HL-60 (cell line): ENCODE data around the gene PMEPA1.

Experiments used
- GABPA ChIP-seq: IDR thresholded peaks from 2 replicates; pipeline ENCODE4 v1.6.1; 2012; ENCODE audit warnings: low read depth
- POLR2AphosphoS5 ChIP-seq: IDR thresholded peaks from 2 replicates; pipeline ENCODE4 v1.6.1; 2012; ENCODE audit warnings: low read depth
- TF ChIP-seq, protein P1 (sequence below): IDR thresholded peaks from one replicate; pipeline ENCODE4 v1.5.1; 2011; ENCODE audit warnings: low read length, control low read depth, inconsistent platforms; ENCODE audit not compliant: insufficient read depth
- TF ChIP-seq, protein P2 (sequence below): IDR thresholded peaks from 2 replicates; pipeline ENCODE4 v1.6.1; 2012; ENCODE audit warnings: low read depth; ENCODE audit not compliant: insufficient replicate concordance

- TF ChIP-seq, protein P1, sequence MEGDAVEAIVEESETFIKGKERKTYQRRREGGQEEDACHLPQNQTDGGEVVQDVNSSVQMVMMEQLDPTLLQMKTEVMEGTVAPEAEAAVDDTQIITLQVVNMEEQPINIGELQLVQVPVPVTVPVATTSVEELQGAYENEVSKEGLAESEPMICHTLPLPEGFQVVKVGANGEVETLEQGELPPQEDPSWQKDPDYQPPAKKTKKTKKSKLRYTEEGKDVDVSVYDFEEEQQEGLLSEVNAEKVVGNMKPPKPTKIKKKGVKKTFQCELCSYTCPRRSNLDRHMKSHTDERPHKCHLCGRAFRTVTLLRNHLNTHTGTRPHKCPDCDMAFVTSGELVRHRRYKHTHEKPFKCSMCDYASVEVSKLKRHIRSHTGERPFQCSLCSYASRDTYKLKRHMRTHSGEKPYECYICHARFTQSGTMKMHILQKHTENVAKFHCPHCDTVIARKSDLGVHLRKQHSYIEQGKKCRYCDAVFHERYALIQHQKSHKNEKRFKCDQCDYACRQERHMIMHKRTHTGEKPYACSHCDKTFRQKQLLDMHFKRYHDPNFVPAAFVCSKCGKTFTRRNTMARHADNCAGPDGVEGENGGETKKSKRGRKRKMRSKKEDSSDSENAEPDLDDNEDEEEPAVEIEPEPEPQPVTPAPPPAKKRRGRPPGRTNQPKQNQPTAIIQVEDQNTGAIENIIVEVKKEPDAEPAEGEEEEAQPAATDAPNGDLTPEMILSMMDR, result no peak
- TF ChIP-seq GABPA (no peak), POLR2AphosphoS5 (no peak)
- TF ChIP-seq, protein P2, sequence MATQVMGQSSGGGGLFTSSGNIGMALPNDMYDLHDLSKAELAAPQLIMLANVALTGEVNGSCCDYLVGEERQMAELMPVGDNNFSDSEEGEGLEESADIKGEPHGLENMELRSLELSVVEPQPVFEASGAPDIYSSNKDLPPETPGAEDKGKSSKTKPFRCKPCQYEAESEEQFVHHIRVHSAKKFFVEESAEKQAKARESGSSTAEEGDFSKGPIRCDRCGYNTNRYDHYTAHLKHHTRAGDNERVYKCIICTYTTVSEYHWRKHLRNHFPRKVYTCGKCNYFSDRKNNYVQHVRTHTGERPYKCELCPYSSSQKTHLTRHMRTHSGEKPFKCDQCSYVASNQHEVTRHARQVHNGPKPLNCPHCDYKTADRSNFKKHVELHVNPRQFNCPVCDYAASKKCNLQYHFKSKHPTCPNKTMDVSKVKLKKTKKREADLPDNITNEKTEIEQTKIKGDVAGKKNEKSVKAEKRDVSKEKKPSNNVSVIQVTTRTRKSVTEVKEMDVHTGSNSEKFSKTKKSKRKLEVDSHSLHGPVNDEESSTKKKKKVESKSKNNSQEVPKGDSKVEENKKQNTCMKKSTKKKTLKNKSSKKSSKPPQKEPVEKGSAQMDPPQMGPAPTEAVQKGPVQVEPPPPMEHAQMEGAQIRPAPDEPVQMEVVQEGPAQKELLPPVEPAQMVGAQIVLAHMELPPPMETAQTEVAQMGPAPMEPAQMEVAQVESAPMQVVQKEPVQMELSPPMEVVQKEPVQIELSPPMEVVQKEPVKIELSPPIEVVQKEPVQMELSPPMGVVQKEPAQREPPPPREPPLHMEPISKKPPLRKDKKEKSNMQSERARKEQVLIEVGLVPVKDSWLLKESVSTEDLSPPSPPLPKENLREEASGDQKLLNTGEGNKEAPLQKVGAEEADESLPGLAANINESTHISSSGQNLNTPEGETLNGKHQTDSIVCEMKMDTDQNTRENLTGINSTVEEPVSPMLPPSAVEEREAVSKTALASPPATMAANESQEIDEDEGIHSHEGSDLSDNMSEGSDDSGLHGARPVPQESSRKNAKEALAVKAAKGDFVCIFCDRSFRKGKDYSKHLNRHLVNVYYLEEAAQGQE, result no peak
These were observed 84.4 kb downstream of the PMEPA1 start for GRCh38 chr20:57625181-57625958.
